ENCODE results near the gene PRMT7. TPM values are rescaled to one million over a fixed set of nuclear protein-coding genes. Genes with fewer than 3 reads are reported as not detected.

PRMT7 gene
- total RNA-seq (2022; extraction: Qiagen RNA extraction; ENCODE audit: low read depth): 30.3 to 35.7 TPM (median 32.8 TPM) in 5 replicates

GRCh38 chr16:68310774-68311511 is at the start of gene PRMT7, which contains the start of gene SLC7A6OS:
Gene PRMT7 (plus strand): TSS chr16:68311019. CDS start chr16:68315980, 4,961 bp downstream.
Gene SLC7A6OS (minus strand): TSS chr16:68310946. CDS start chr16:68310926, 20 bp downstream.

GRCh38 chr16:68264128-68265077 is 46.4 kb upstream of the PRMT7 start, which contains the start of gene SLC7A6:
Gene SLC7A6 (plus strand): TSS chr16:68264526. CDS start chr16:68274727, 10,201 bp downstream.

Other genes with a start within 250 kb of the PRMT7 start
- gene NFATC3, start 225.6 kb upstream of the PRMT7 start, total RNA-seq (2022; extraction: Qiagen RNA extraction; ENCODE audit: low read depth): 14.4 to 16.1 TPM (median 15.7 TPM) in 5 replicates
- 0.05 to 0.21 TPM (median 0.12 TPM) in 4 of 5 replicates, not detected in the other for gene ESRP2, start 74.9 kb upstream of the PRMT7 start, total RNA-seq (2022; extraction: Qiagen RNA extraction; ENCODE audit: low read depth)
- 12.4 to 17.4 TPM (median 14.5 TPM) in 5 replicates for gene PLA2G15, start 65.6 kb upstream of the PRMT7 start, total RNA-seq (2022; extraction: Qiagen RNA extraction; ENCODE audit: low read depth)
- gene SLC7A6, start 46.5 kb upstream of the PRMT7 start, total RNA-seq (2022; extraction: Qiagen RNA extraction; ENCODE audit: low read depth): 31.9 to 34.2 TPM (median 32.5 TPM) in 5 replicates
- gene SLC7A6OS, start 73 bp upstream of the PRMT7 start, total RNA-seq (2022; extraction: Qiagen RNA extraction; ENCODE audit: low read depth): 10.4 to 12.5 TPM (median 11.1 TPM) in 5 replicates
- gene SMPD3, start 137.5 kb downstream of the PRMT7 start, total RNA-seq (2022; extraction: Qiagen RNA extraction; ENCODE audit: low read depth): 0.09 to 0.48 TPM (median 0.32 TPM) in 5 replicates
- 5.0 to 9.7 TPM (median 9.3 TPM) in 5 replicates for gene ZFP90, start 228.3 kb downstream of the PRMT7 start, total RNA-seq (2022; extraction: Qiagen RNA extraction; ENCODE audit: low read depth)

Data from A549 treated with CpdA at 1 μM for 4 hours (cell line).